Trophoblast cell (in vitro differentiated cells and primary cell): ENCODE measurements around the gene FHDC1.

Experiments used
- DNase-seq, 2 donors: peaks; one replicate each; pipeline ENCODE4 v3.0.0-alpha.2; 2016
- H2AFZ ChIP-seq: 2 replicates; pipeline ENCODE4 v1.6.1; 2013; ENCODE audit warnings: low read length, moderate library complexity, mild to moderate bottlenecking; ENCODE audit not compliant: insufficient read depth, poor library complexity
- H2AK5ac ChIP-seq: 2 replicates; pipeline ENCODE4 v1.6.1; 2013; ENCODE audit warnings: mild to moderate bottlenecking, low read length
- H2BK120ac ChIP-seq: 2 replicates; pipeline ENCODE4 v1.6.1; 2013; ENCODE audit warnings: low read length, mild to moderate bottlenecking, moderate library complexity; ENCODE audit not compliant: insufficient read depth, poor library complexity
- H2BK12ac ChIP-seq: 2 replicates; pipeline ENCODE4 v1.6.1; 2013; ENCODE audit warnings: mild to moderate bottlenecking, low read length, moderate library complexity
- H2BK5ac ChIP-seq: 2 replicates; pipeline ENCODE4 v1.6.1; 2013; ENCODE audit warnings: low read length, low read depth, moderate library complexity, mild to moderate bottlenecking; ENCODE audit not compliant: poor library complexity
- H3K14ac ChIP-seq: 2 replicates; pipeline ENCODE4 v1.6.1; 2013; ENCODE audit warnings: mild to moderate bottlenecking, low read length
- H3K18ac ChIP-seq: 2 replicates; pipeline ENCODE4 v1.6.1; 2013; ENCODE audit warnings: mild to moderate bottlenecking, low read length
- H3K23ac ChIP-seq: 2 replicates; pipeline ENCODE4 v1.6.1; 2013; ENCODE audit warnings: low read length
- H3K27ac ChIP-seq: 2 replicates; pipeline ENCODE4 v1.5.1; 2013; ENCODE audit warnings: low read depth, mild to moderate bottlenecking, inconsistent platforms, low read length, moderate library complexity
- H3K27me3 ChIP-seq: 2 replicates; pipeline ENCODE4 v1.6.1; 2013; ENCODE audit warnings: inconsistent platforms, mild to moderate bottlenecking, low read length, moderate library complexity; ENCODE audit not compliant: insufficient read depth
- H3K36me3 ChIP-seq, 2 experiments: 1 replicate in 1 of 2; 2 replicates in 1 of 2; pipeline ENCODE4 v1.6.1; 2013; ENCODE audit warnings: low read length in 2 of 2, mild to moderate bottlenecking in 2 of 2, moderate library complexity in 1 of 2; ENCODE audit not compliant: insufficient read depth in 2 of 2, control insufficient read depth in 1 of 2
- H3K4ac ChIP-seq: 2 replicates; pipeline ENCODE4 v1.6.1; 2013; ENCODE audit warnings: low read depth, mild to moderate bottlenecking, low read length, moderate library complexity
- H3K4me1 ChIP-seq, 2 experiments: 1 replicate in 1 of 2; 2 replicates in 1 of 2; pipeline ENCODE4 v1.6.1; 2013; ENCODE audit warnings: low read length in 2 of 2, mild to moderate bottlenecking in 2 of 2, moderate library complexity in 1 of 2; ENCODE audit not compliant: insufficient read depth in 2 of 2, control insufficient read depth in 1 of 2
- H3K4me2 ChIP-seq: 2 replicates; pipeline ENCODE4 v1.6.1; 2013; ENCODE audit warnings: inconsistent platforms, mild to moderate bottlenecking, low read length, moderate library complexity
- H3K4me3 ChIP-seq: 2 replicates; pipeline ENCODE4 v1.5.1; 2013; ENCODE audit warnings: mild to moderate bottlenecking, low read depth, low read length, inconsistent platforms
- H3K79me1 ChIP-seq: one replicate; pipeline ENCODE4 v1.6.1; 2013; ENCODE audit warnings: low read length
- H3K79me2 ChIP-seq: 2 replicates; pipeline ENCODE4 v1.6.1; 2013; ENCODE audit warnings: low read length, mild to moderate bottlenecking; ENCODE audit not compliant: control insufficient read depth, insufficient read depth, poor library complexity
- H3K9ac ChIP-seq: 2 replicates; pipeline ENCODE4 v1.6.1; 2013; ENCODE audit warnings: mild to moderate bottlenecking, low read length
- H3K9me3 ChIP-seq: 2 replicates; pipeline ENCODE4 v1.6.1; 2013; ENCODE audit warnings: low read depth, mild to moderate bottlenecking, control low read depth, inconsistent platforms, low read length; ENCODE audit not compliant: insufficient read depth
- H4K12ac ChIP-seq: 2 replicates; pipeline ENCODE4 v1.6.1; 2013; ENCODE audit warnings: low read depth, mild to moderate bottlenecking, low read length, moderate library complexity
- H4K8ac ChIP-seq: 2 replicates; pipeline ENCODE4 v1.6.1; 2013; ENCODE audit warnings: low read depth, mild to moderate bottlenecking, low read length, moderate library complexity
- H4K91ac ChIP-seq: one replicate; pipeline ENCODE4 v1.6.1; 2013; ENCODE audit warnings: low read depth, mild to moderate bottlenecking, low read length, moderate library complexity
- WGBS: extraction: QIAGEN DNeasy Blood & Tissue Kit; methylation state at CpG from one replicate; pipeline ENCODE4 v1.1.7; 2013; ENCODE audit warnings: missing lambda C conversion rate; ENCODE audit not compliant: insufficient read length, insufficient coverage; ENCODE audit errors: extremely low coverage; 5-methylcytosine and 5-hydroxymethylcytosine counted together

The FHDC1 gene

DNA sequence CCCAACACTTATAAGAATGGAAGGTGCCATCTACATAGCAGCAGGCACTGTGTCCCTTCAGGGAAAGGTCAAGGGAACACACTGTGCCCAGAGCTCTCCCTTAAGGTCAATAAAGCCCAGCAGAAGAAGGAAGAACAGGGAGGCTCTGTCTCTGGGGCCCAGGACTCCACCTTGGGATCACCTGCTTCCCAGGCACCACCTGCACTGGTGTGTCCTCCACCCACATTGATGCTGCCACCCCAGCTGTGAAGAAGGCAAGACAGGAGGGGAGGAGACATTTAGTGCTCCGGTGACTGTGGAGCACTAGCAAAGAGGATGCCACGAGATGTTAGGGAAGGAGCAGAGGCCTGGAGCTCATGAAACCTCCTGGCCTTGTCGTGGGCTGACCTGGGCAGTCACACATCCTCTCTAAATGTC, 53.4 kb downstream of the FHDC1 start:
- Histone ChIP-seq H2AFZ (no peak overlapping the region), H3K27me3 (no peaks in the 10 kb centered on the region), H3K9ac (no peak overlapping the region), H3K36me3 (no peaks in the 10 kb centered on the region), H3K23ac (no peak overlapping the region), H3K4me3 (no peak overlapping the region), H3K18ac (no peak overlapping the region), H3K27ac (no peak overlapping the region), H2AK5ac (no peak overlapping the region), H4K12ac (no peak overlapping the region), H3K9me3 (no peaks in the 10 kb centered on the region), H2BK120ac (no peak overlapping the region), H3K4ac (no peak overlapping the region), H2BK5ac (no peak overlapping the region), H2BK12ac (no peak overlapping the region), H4K91ac (no peak overlapping the region), H3K4me2 (no peak overlapping the region), H4K8ac (no peak overlapping the region), H3K4me1 (no peaks in the 10 kb centered on the region), H3K79me1 (no peaks in the 10 kb centered on the region), H3K79me2 (no peaks in the 10 kb centered on the region), H3K14ac (no peak overlapping the region)
- no CpG with 5 or more reads among the region's 3 CpGs for WGBS
- DNase-seq: no peak

DNA sequence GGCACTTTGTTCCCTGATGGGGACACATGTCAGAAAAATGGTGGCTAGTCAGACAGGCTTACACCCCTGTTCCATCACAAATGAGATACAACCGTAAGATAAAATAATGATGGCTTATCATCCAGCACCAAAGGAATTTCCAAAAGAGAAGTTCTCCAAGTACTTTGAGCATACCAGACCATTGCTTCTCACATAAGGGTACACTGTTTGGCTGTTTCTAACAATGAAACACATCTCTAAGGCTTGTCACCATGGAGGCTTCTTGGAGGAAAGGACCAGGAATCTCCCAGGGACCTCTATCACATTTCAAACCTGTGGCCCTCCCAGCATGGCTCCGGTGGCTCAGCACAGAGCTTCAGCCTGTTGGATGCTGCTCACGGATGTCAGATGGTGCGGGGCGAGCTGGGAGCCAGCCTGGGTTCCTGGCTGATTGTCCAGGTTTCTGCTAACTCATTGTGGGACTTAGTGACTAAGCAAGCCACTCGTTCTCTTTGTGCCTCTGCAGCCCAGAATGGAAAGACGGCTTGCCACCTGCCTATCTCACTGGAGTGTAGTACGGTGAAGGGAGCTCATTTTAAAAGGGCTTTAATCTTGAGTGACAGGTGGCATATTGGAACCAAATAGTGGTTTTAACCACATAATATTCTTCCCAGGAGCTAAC, 54.5 kb downstream of the FHDC1 start:
- no peaks in the 10 kb centered on the region for H3K27me3 ChIP-seq
- H3K14ac ChIP-seq: no peak overlapping the region
- H3K9ac ChIP-seq: no peak overlapping the region
- H3K4me3 ChIP-seq: no peak overlapping the region
- no peak overlapping the region for H3K4ac ChIP-seq
- H4K8ac ChIP-seq: no peak overlapping the region
- H3K4me1 ChIP-seq: peaks cover 4% of the 10 kb centered on the region in 2 experiments
- no peak overlapping the region for H4K91ac ChIP-seq
- no peaks in the 10 kb centered on the region for H3K36me3 ChIP-seq
- no CpG with 5 or more reads among the region's 8 CpGs for WGBS
- H4K12ac ChIP-seq: no peak overlapping the region
- H2BK5ac ChIP-seq: no peak overlapping the region
- no peak overlapping the region for H2BK12ac ChIP-seq
- peak; percentile 77 to 96 for DNase-seq
- no peak overlapping the region for H3K27ac ChIP-seq
- H3K4me2 ChIP-seq: no peak overlapping the region
- no peak overlapping the region for H3K18ac ChIP-seq
- H3K9me3 ChIP-seq: no peaks in the 10 kb centered on the region
- H3K23ac ChIP-seq: no peak overlapping the region
- no peaks in the 10 kb centered on the region for H3K79me1 ChIP-seq
- H2BK120ac ChIP-seq: no peak overlapping the region
- no peak overlapping the region for H2AK5ac ChIP-seq
- H3K79me2 ChIP-seq: no peaks in the 10 kb centered on the region
- H2AFZ ChIP-seq: no peak overlapping the region

DNA sequence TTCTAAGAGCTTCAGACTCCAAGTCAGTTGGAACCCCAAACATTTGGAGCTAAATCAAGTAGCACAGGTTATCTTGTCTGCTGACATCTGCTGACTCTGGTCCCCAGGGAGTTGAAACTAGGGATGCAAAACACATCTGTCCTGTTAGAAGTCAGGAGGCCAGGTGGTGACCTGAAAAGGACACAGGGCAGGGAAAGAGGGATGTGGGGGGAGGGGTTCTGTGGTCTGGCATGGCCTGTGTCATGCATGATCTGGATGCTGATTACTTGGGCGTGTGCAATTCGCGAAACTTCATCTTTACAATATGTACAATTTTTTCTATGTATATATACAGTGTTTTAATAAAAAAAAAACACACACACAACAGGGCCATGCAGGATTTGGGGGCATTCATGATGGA, 55.3 kb downstream of the FHDC1 start:
- H3K79me2 ChIP-seq: no peaks in the 10 kb centered on the region
- H2AFZ ChIP-seq: no peak overlapping the region
- WGBS: no CpG with 5 or more reads among the region's 3 CpGs
- no peak overlapping the region for H4K8ac ChIP-seq
- H2BK5ac ChIP-seq: no peak overlapping the region
- no peak overlapping the region for H3K27ac ChIP-seq
- no peak overlapping the region for H4K91ac ChIP-seq
- peak in 1 of 2 donors; percentile 57 for DNase-seq
- no peak overlapping the region for H3K14ac ChIP-seq
- peaks cover 12% of the 10 kb centered on the region in 2 experiments for H3K4me1 ChIP-seq
- H2AK5ac ChIP-seq: no peak overlapping the region
- H3K4me3 ChIP-seq: no peak overlapping the region
- H3K79me1 ChIP-seq: peaks cover under 1% of the 10 kb centered on the region
- no peak overlapping the region for H3K4me2 ChIP-seq
- H2BK120ac ChIP-seq: no peak overlapping the region
- H3K36me3 ChIP-seq: no peaks in the 10 kb centered on the region
- H3K23ac ChIP-seq: no peak overlapping the region
- H3K9me3 ChIP-seq: no peaks in the 10 kb centered on the region
- no peak overlapping the region for H2BK12ac ChIP-seq
- no peak overlapping the region for H3K4ac ChIP-seq
- no peak overlapping the region for H3K18ac ChIP-seq
- H3K27me3 ChIP-seq: no peaks in the 10 kb centered on the region
- H3K9ac ChIP-seq: no peak overlapping the region
- no peak overlapping the region for H4K12ac ChIP-seq

GRCh38 chr4:152992027-152992426, 55.9 kb downstream of the FHDC1 start:
- H2BK12ac ChIP-seq: no peak overlapping the region
- H3K27ac ChIP-seq: no peak overlapping the region
- H2AFZ ChIP-seq: no peak overlapping the region
- no peaks in the 10 kb centered on the region for H3K9me3 ChIP-seq
- no peak overlapping the region for H2BK120ac ChIP-seq
- H3K4me1 ChIP-seq: peaks cover 15 to 16% of the 10 kb centered on the region in 2 experiments
- H3K18ac ChIP-seq: no peak overlapping the region
- no peak overlapping the region for H3K9ac ChIP-seq
- H3K36me3 ChIP-seq: no peaks in the 10 kb centered on the region
- peaks cover 4% of the 10 kb centered on the region for H3K79me1 ChIP-seq
- H3K4ac ChIP-seq: no peak overlapping the region
- DNase-seq: peak; percentile 96 to 99
- no peak overlapping the region for H4K12ac ChIP-seq
- H2AK5ac ChIP-seq: no peak overlapping the region
- WGBS: no CpG with 5 or more reads among the region's 8 CpGs
- H2BK5ac ChIP-seq: no peak overlapping the region
- no peak overlapping the region for H3K14ac ChIP-seq
- no peak overlapping the region for H3K23ac ChIP-seq
- H4K8ac ChIP-seq: no peak overlapping the region
- H3K27me3 ChIP-seq: no peaks in the 10 kb centered on the region
- no peak overlapping the region for H3K4me2 ChIP-seq
- H3K4me3 ChIP-seq: no peak overlapping the region
- H3K79me2 ChIP-seq: peaks cover 2% of the 10 kb centered on the region
- H4K91ac ChIP-seq: no peak overlapping the region
